Cardiac muscle cell (in vitro differentiated cells and primary cell): ENCODE data around the gene GFI1. TPM values are rescaled to one million over a fixed set of nuclear protein-coding genes. Genes with fewer than 3 reads are reported as not detected.

Source experiments
- DNase-seq, 2 donors: peaks; one replicate each; pipeline versions ENCODE4 v3.0.0 to v3.0.0-alpha.2; 2010 to 2017; ENCODE audit warnings: low read depth in 1 of 2, low spot score in 1 of 2
- H3K27ac ChIP-seq: fragments of 200-600 bp; sonication (generic); 2 replicates; pipeline ENCODE4 v1.5.1; 2016
- H3K27me3 ChIP-seq: fragments of 200-600 bp; sonication (generic); 2 replicates; pipeline ENCODE4 v1.6.0; 2016; ENCODE audit warnings: control low read depth
- H3K36me3 ChIP-seq: fragments of 200-600 bp; sonication (generic); 2 replicates; pipeline ENCODE4 v1.5.1; 2016; ENCODE audit warnings: control low read depth
- H3K4me1 ChIP-seq: fragments of 200-600 bp; sonication (generic); 2 replicates; pipeline ENCODE4 v1.8.1; 2017; ENCODE audit warnings: low read depth, mild to moderate bottlenecking, mixed run types
- H3K4me3 ChIP-seq: fragments of 200-600 bp; sonication (generic); 2 replicates; pipeline ENCODE4 v1.5.1; 2016; ENCODE audit warnings: mild to moderate bottlenecking
- H3K9me3 ChIP-seq: fragments of 200-600 bp; sonication (generic); 2 replicates; pipeline ENCODE4 v1.5.1; 2017; ENCODE audit warnings: low read depth, mild to moderate bottlenecking, control low read depth
- CTCF ChIP-seq: IDR thresholded peaks from 2 replicates; pipeline ENCODE4 v1.5.1; 2012; ENCODE audit warnings: low read depth, mild to moderate bottlenecking, low read length
- polyA plus RNA-seq: library from polyadenylated mRNA; unstranded; fragments of >200 nt; fragmentation: Nextera tagmentation; extraction: Ambion mirVana; gene quantifications from 2 replicates; pipeline ENCODE4 v1.2.1, GENCODE V29; 2016
- total RNA-seq: library from RNA; depleted of rRNA; stranded (reverse); fragments of >200 nt; gene quantifications from 2 replicates; pipeline ENCODE4 v1.2.3, GENCODE V29; 2016

Gene GFI1
- total and polyA plus RNA-seq, 2 experiments from 2014 or later, result 0.12 TPM; not detected in 1

- no peak for TF ChIP-seq CTCF
- peaks cover 45% of the 10 kb centered on the region for H3K27me3 ChIP-seq
- H3K4me3 ChIP-seq, result no peak overlapping the region
- H3K27ac ChIP-seq, result no peak overlapping the region
- no peaks in the 10 kb centered on the region for H3K36me3 ChIP-seq
- DNase-seq, result no peak
- H3K4me1 ChIP-seq, result no peaks in the 10 kb centered on the region
- H3K9me3 ChIP-seq, result no peaks in the 10 kb centered on the region
These were observed 7.9 kb upstream of the GFI1 start for GRCh38 chr1:92494485-92495141.

- TF ChIP-seq CTCF, result no peak
- Histone ChIP-seq H3K9me3 (no peaks in the 10 kb centered on the region), H3K4me3 (no peak overlapping the region), H3K4me1 (no peaks in the 10 kb centered on the region), H3K36me3 (no peaks in the 10 kb centered on the region), H3K27ac (no peak overlapping the region), H3K27me3 (peaks cover 60% of the 10 kb centered on the region)
- DNase-seq, result no peak
These were observed 6.4 kb upstream of the GFI1 start for GRCh38 chr1:92493139-92493538.

GRCh38 chr1:92488832-92489231 lies 2.1 kb upstream of the GFI1 start:
- no peak for TF ChIP-seq CTCF
- Histone ChIP-seq H3K4me1 (peaks cover 5% of the 10 kb centered on the region), H3K4me3 (no peak overlapping the region), H3K36me3 (no peaks in the 10 kb centered on the region), H3K9me3 (no peaks in the 10 kb centered on the region), H3K27me3 (peaks cover 83% of the 10 kb centered on the region), H3K27ac (no peak overlapping the region)
- DNase-seq, result peak in 1 of 2 donors; percentile 61

- Histone ChIP-seq H3K4me1 (peaks cover 5% of the 10 kb centered on the region), H3K9me3 (no peaks in the 10 kb centered on the region), H3K27me3 (peaks cover 87% of the 10 kb centered on the region), H3K27ac (no peak overlapping the region), H3K4me3 (no peak overlapping the region), H3K36me3 (no peaks in the 10 kb centered on the region)
- TF ChIP-seq CTCF, result no peak
- DNase-seq, result no peak
These were observed 1.7 kb upstream of the GFI1 start for GRCh38 chr1:92488416-92488815.

GRCh38 chr1:92487078-92487605 lies 417 bp upstream of the GFI1 start:
- H3K4me3 ChIP-seq, result peak overlapping the region; percentile 23
- no peak for DNase-seq
- H3K4me1 ChIP-seq, result peaks cover 13% of the 10 kb centered on the region
- H3K27ac ChIP-seq, result no peak overlapping the region
- no peaks in the 10 kb centered on the region for H3K9me3 ChIP-seq
- peaks cover 100% of the 10 kb centered on the region for H3K27me3 ChIP-seq
- no peaks in the 10 kb centered on the region for H3K36me3 ChIP-seq
- no peak for TF ChIP-seq CTCF
